SH-SY5Y (cell line): ENCODE measurements around the gene REXO1.

Experiments used
- GATA2 ChIP-seq: IDR thresholded peaks from 2 replicates; pipeline ENCODE4 v1.6.1; 2011; ENCODE audit warnings: mild to moderate bottlenecking, low read depth, low read length
- GATA3 ChIP-seq: IDR thresholded peaks from 2 replicates; pipeline ENCODE4 v1.6.1; 2011; ENCODE audit warnings: low read depth, mild to moderate bottlenecking, low read length, moderate library complexity

REXO1 gene

DNA sequence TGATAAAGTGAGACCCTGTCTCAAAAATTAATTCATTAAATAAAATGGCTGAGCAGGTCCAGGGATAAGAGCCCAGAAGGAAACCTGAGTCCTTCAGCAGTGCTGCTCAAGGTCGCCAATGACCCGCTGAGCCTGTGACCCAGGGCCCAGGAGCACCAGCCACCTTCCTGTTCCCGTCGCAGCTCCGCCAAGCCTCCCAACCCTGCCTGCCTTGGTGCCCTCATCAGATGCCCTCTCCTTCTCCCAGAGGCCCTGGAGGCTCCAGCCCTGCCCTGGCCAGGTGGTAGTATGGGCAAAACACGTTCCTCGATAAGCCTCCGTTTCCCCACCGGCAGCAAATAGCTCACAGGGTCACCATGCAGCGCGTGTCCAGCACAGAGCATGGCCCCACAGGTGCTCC is 2.6 kb downstream of the REXO1 start:
- no peak for TF ChIP-seq GATA3
- TF ChIP-seq GATA2, result no peak

GRCh38 chr19:1845125-1845515 is 3.2 kb downstream of the REXO1 start:
- TF ChIP-seq GATA2 (no peak), GATA3 (no peak)

DNA sequence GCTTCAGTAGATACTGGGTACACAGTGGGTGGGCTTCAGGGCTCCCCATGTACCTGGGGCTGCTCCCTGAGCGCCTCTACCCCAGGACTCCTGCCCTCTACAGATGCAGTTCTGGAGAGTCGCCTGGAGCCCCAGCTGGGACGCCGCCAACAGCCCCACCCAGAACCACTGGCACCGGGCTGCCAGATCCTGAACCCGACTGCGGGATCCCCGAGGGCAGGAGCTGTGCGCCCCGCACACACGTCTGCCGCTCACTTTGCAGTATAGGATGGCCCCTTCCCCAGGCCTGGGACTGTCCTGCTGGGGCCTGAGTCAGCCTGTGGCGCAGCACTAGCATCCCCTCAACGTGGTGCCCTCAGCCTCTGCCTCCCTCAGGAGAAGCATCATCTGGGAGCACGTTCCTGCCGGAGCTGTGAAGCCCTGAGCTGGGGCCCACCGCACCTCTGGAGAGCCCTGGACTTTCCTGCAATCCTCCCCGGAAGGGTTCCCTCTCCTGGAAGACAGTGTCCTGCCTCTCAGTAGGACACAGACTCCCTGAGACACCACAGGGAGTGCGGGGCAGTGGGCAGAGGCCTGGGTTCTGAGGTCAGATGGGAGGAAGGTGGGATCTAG is 3.7 kb downstream of the REXO1 start:
- TF ChIP-seq GATA2, result no peak
- TF ChIP-seq GATA3, result no peak

DNA sequence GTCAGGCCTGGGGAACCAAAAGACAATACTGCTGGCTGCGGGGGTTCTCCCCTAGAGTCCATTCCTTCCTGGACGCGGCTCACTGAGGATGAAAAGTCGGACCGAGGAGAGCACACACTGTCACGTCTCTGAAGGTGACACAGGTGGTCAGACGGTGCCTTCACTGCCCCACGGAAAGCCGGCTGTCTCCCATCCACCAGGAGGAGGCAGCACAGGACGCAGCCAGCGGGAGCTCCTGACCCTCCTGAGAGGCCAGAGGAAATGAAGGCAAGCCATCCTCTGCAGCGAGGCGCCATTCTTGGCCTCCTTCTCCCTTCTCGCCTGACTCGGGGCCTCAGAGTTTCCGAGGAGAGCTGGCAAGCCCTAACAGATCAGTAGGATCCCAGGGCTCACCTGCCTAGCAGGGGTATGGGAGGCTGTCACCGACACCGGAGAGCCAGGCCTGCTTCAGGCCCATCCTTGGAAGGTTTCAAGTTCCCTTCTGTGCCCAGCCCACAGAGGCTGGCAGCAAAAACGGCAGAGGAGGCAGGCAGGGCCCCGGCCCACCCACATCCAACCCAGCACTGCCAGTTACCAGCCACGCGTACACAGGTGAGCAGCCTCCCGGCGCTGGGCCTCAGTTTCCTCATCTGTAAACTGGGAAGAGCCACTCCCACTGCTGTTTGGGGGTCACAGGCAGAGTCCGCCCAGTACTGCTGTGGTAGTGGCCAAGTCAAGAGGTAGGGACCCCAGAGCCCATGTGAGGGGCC is 4.5 kb downstream of the REXO1 start:
- TF ChIP-seq GATA2 (no peak), GATA3 (no peak)

- TF ChIP-seq GATA2 (no peak), GATA3 (no peak)
Measured at GRCh38 chr19:1843116-1843515, 5.2 kb downstream of the REXO1 start.

GRCh38 chr19:1841209-1841924 is 6.9 kb downstream of the REXO1 start:
- TF ChIP-seq GATA3, result no peak
- TF ChIP-seq GATA2, result no peak

- TF ChIP-seq GATA2 (no peak), GATA3 (no peak)
Measured at GRCh38 chr19:1840541-1841115, 7.7 kb downstream of the REXO1 start.

DNA sequence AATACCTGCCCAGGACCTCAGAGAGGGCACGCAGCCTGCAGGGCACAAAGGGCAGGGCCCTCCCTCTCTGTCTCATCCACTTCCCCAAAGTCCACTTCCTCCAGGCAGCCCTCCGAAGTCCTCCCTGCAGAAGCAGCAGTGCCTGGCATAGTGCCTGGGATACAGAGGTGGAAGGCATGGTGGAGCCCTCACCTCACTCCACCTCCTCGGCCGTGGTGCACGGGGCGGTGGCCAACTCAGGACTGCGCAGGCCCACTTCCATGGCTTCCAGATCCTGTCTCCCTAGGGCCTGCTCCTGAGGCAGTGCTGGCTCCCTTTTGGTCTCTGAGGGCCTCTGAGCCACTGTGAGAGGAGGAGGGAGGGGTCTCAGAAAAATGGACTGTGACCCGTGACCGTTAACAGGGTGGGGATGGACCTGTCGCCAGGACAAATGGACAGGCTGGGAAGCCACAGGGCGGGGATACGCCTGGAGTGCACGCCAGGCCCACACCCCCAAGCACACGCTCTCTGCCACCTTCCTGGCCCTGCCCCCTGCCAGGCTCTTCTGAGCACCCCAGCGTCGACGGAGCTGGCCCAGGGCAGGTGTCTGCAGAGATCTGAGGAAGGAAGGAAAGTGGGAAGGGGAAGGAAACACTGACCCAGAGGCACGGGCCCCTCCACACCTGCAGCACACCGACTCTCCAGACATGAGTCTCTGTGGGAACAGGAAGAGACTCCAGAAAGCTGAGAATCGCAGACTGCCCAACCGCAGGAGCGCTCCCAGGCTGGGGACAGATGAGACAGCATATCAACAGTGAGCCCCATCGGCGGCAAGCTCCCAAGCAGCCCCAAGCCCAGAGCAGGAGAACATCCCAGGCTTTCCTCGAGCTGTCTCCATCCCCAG is 8.4 kb downstream of the REXO1 start:
- TF ChIP-seq GATA3, result no peak
- no peak for TF ChIP-seq GATA2

GRCh38 chr19:1837625-1838105 is 10.6 kb downstream of the REXO1 start:
- TF ChIP-seq GATA2 (no peak), GATA3 (no peak)

- TF ChIP-seq GATA3, result no peak
- TF ChIP-seq GATA2, result no peak
Measured at GRCh38 chr19:1837222-1837565, 11.1 kb downstream of the REXO1 start.

DNA sequence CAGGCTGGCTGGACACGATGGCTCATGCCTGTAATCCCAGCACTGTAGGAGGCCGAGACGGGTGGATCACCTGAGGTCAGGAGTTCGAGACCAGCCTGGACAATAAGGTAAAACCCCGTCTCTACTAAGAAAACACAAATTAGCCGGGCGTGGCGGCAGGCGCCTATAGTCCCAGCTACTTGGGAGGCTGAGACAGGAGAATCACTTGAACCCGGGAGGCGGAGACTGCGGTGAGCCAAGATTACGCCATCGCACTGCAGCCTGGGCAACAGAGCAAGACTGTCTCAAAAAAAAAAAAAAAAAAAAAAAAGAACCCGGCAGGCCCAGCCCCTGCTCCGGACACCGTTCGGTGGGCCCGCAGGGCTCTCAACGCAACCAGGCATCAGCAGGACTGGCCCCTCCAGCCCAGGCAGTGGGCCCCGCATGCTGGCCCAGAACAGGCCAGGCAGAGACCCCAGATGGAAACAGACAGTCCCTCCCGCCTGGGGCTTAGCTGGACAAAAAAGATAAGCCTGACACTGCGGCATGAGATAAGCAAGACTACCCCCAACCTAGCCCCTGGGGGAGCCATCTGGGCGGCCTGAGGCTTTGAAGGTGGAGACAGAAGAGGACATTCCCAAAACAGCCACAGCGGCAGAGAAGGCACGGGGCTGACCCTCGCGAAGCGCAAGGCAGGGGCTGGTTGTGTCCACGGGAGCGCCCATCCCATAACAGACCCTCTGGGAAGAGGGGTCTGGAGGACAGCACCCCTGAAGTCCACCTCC is 11.6 kb downstream of the REXO1 start:
- peak; percentile 74 for TF ChIP-seq GATA2
- no peak for TF ChIP-seq GATA3

DNA sequence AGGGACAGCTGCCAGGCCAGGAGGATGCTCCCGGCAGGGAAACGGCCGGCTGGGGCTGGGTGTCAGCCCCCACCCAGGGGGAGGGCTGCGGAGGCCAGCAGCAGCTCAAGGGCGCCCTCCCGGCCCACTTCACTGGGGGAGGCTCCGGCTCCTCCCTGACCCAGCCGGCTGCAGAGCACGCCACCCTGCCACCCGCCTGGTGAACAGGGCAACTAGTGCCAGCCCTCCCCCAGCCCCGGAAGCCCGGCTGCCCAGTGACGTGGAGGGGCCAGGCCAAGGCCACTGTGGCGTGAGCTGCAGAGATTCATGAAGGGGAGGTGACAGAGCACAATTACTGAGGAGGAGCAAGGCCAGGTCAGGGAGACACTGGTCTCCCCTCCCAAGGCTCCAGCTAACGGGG is 14.7 kb downstream of the REXO1 start:
- no peak for TF ChIP-seq GATA2

DNA sequence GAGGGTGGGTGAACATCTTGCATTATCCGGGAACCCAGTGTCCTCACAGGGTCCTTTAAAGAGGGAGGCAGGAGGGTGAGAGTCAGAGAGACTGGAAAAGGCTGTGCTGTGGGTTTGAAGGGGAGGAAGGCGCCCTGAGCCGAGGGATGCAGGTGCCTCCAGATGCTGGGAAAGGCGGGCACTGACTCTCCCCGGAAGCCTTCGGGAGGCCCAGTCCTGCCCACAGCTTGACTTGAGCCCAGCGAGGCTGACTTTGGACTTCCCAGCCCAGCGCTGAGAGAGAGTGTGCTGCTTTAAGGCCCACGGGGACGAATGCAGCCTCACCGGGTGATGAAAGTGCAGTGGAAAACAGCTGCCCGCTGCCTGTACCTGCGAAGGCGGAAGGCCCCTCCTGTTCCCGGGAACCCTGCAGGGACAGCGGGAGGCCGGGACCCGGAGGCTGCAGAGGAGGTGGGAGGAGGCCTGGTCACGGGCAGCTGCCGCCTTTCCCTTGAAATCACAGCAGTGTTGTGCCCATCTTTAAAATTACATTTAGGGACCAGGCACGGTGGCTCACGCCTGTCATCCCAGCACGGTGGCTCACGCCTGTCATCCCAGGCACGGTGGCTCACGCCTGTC is 16.1 kb downstream of the REXO1 start:
- TF ChIP-seq GATA3 (no peak), GATA2 (no peak)

GRCh38 chr19:1830978-1831377 is 17.3 kb downstream of the REXO1 start:
- TF ChIP-seq GATA3 (no peak), GATA2 (no peak)
